Cardiac muscle cell (in vitro differentiated cells and primary cell): Measurements from ENCODE around the gene NEURL1B. TPM values are rescaled to one million over a fixed set of nuclear protein-coding genes. Genes with fewer than 3 reads are reported as not detected.
"Not testable (repeated sequence)": the region's sequence is repeated elsewhere in the genome, so short reads cannot be mapped to it uniquely, and the experiment has no call there.

Experiments used
- DNase-seq, 2 donors: peaks; one replicate each; pipeline versions ENCODE4 v3.0.0 to v3.0.0-alpha.2; 2010 to 2017; ENCODE audit warnings: low read depth in 1 of 2, low spot score in 1 of 2
- H3K27ac ChIP-seq: fragments of 200-600 bp; sonication (generic); 2 replicates; pipeline ENCODE4 v1.5.1; 2016
- H3K27me3 ChIP-seq: fragments of 200-600 bp; sonication (generic); 2 replicates; pipeline ENCODE4 v1.6.0; 2016; ENCODE audit warnings: control low read depth
- H3K36me3 ChIP-seq: fragments of 200-600 bp; sonication (generic); 2 replicates; pipeline ENCODE4 v1.5.1; 2016; ENCODE audit warnings: control low read depth
- H3K4me1 ChIP-seq: fragments of 200-600 bp; sonication (generic); 2 replicates; pipeline ENCODE4 v1.8.1; 2017; ENCODE audit warnings: low read depth, mild to moderate bottlenecking, mixed run types
- H3K4me3 ChIP-seq: fragments of 200-600 bp; sonication (generic); 2 replicates; pipeline ENCODE4 v1.5.1; 2016; ENCODE audit warnings: mild to moderate bottlenecking
- H3K9me3 ChIP-seq: fragments of 200-600 bp; sonication (generic); 2 replicates; pipeline ENCODE4 v1.5.1; 2017; ENCODE audit warnings: low read depth, mild to moderate bottlenecking, control low read depth
- polyA plus RNA-seq: library from polyadenylated mRNA; unstranded; fragments of >200 nt; fragmentation: Nextera tagmentation; extraction: Ambion mirVana; gene quantifications from 2 replicates; pipeline ENCODE4 v1.2.1, GENCODE V29; 2016
- total RNA-seq: library from RNA; depleted of rRNA; stranded (reverse); fragments of >200 nt; gene quantifications from 2 replicates; pipeline ENCODE4 v1.2.3, GENCODE V29; 2016
- TF ChIP-seq, protein P1 (sequence below): IDR thresholded peaks from 2 replicates; pipeline ENCODE4 v1.5.1; 2012; ENCODE audit warnings: low read depth, mild to moderate bottlenecking, low read length

NEURL1B gene
- total and polyA plus RNA-seq, 2 experiments from 2014 or later, result 4.6 to 55.8 TPM

GRCh38 chr5:172710676-172711075 is 69.6 kb downstream of the NEURL1B start:
- no peak for DNase-seq
- no peak overlapping the region for H3K4me3 ChIP-seq
- TF ChIP-seq, protein P1, sequence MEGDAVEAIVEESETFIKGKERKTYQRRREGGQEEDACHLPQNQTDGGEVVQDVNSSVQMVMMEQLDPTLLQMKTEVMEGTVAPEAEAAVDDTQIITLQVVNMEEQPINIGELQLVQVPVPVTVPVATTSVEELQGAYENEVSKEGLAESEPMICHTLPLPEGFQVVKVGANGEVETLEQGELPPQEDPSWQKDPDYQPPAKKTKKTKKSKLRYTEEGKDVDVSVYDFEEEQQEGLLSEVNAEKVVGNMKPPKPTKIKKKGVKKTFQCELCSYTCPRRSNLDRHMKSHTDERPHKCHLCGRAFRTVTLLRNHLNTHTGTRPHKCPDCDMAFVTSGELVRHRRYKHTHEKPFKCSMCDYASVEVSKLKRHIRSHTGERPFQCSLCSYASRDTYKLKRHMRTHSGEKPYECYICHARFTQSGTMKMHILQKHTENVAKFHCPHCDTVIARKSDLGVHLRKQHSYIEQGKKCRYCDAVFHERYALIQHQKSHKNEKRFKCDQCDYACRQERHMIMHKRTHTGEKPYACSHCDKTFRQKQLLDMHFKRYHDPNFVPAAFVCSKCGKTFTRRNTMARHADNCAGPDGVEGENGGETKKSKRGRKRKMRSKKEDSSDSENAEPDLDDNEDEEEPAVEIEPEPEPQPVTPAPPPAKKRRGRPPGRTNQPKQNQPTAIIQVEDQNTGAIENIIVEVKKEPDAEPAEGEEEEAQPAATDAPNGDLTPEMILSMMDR, result no peak
- no peaks in the 10 kb centered on the region for H3K36me3 ChIP-seq
- no peak overlapping the region for H3K27ac ChIP-seq
- H3K27me3 ChIP-seq, result no peaks in the 10 kb centered on the region
- no peaks in the 10 kb centered on the region for H3K4me1 ChIP-seq
- H3K9me3 ChIP-seq, result no peaks in the 10 kb centered on the region

GRCh38 chr5:172711321-172711861 is 70.3 kb downstream of the NEURL1B start:
- H3K9me3 ChIP-seq, H3K4me3 ChIP-seq, H3K27ac ChIP-seq, H3K36me3 ChIP-seq, H3K27me3 ChIP-seq, H3K4me1 ChIP-seq, DNase-seq: not testable (repeated sequence)

DNA sequence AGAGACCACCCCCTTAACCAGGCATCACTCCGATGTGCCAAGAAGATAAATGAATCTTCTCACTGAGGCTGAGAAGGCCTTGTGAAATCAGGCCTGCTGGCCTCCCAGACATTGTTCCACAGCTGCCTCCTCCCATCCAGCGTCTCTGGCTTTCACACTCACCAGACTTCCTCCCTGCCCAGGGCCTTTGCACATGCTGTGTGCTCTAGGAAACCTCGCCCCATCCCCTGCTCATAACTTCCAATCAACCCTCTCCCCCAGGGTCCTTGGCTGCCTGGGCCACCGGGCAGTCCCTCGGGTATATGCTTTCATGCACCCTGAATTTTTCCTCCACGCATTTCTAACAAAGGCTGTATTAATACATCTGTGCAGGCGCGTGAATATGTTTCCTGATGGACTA is 71.5 kb downstream of the NEURL1B start:
- no peak for DNase-seq
- no peaks in the 10 kb centered on the region for H3K36me3 ChIP-seq
- no peaks in the 10 kb centered on the region for H3K9me3 ChIP-seq
- no peak overlapping the region for H3K27ac ChIP-seq
- H3K4me1 ChIP-seq, result no peaks in the 10 kb centered on the region
- H3K27me3 ChIP-seq, result peaks cover 7% of the 10 kb centered on the region
- no peak overlapping the region for H3K4me3 ChIP-seq
- TF ChIP-seq, protein P1, result no peak

GRCh38 chr5:172713113-172713808 is 72.2 kb downstream of the NEURL1B start:
- TF ChIP-seq, protein P1, result peak; percentile 89
- Histone ChIP-seq H3K4me1 (no peaks in the 10 kb centered on the region), H3K27ac (no peak overlapping the region), H3K4me3 (no peak overlapping the region), H3K9me3 (no peaks in the 10 kb centered on the region), H3K27me3 (peaks cover 14% of the 10 kb centered on the region), H3K36me3 (no peaks in the 10 kb centered on the region)
- peak; percentile 35 to 52 for DNase-seq

DNA sequence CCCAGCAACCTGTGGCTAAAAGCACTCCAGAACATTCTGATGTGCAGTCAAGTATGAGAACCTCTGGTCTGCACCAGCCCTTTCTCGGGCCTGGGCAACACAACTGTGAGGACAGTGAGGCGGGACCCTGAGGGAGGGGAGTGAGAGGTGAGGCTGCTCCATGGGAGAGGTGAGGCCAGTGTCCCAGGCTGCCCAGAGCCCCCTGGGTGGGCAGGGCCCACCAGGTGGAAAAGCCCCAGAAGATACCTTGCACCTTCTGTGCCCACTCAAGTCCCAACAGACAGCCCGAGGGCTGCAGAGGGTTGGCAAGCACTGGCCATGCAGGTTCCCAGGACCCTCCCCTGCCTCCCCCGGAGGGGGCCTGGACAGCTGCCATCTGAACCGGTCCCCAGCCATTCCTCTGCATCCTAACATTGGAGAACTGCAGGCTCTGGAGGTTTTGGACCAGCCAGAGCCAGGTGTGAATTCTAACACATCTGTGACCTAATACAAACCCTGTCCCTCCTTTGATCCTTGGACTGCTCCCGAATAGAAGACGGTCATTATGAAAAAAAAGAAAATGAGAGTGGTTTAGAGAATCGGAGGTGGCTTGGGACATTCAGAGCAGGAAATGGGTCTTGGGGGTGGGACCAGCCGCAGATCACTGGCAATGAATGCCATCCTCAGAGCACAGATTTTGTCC is 72.9 kb downstream of the NEURL1B start:
- DNase-seq, result no peak
- no peak overlapping the region for H3K27ac ChIP-seq

More for the DNA sequence above, 72.9 kb downstream of the NEURL1B start:
- Histone ChIP-seq H3K4me1 (no peaks in the 10 kb centered on the region), H3K9me3 (no peaks in the 10 kb centered on the region), H3K4me3 (no peak overlapping the region), H3K36me3 (no peaks in the 10 kb centered on the region), H3K27me3 (peaks cover 20% of the 10 kb centered on the region)
- TF ChIP-seq, protein P1, result no peak
